ENCODE results near the gene CLCN2. TPM values are rescaled to one million over a fixed set of nuclear protein-coding genes. Genes with fewer than 3 reads are reported as not detected.

Gene CLCN2
- total RNA-seq, 1 donor from 2014 or later: 24.9 TPM

- no peak for TF ChIP-seq CTCF (conservative IDR thresholded peaks at IDR 0.05)
- Mint-ChIP-seq H3K9me3 (no peaks in the 10 kb centered on the region), H3K36me3 (no peaks in the 10 kb centered on the region), H3K27me3 (peaks cover 10% of the 10 kb centered on the region), H3K27ac (no peak overlapping the region), H3K4me1 (ENCODE audit: unreplicated experiment) (peaks cover 4% of the 10 kb centered on the region), H3K4me3 (no peak overlapping the region)
- no peak for DNase-seq (ENCODE audit: extremely low spot score, unreplicated experiment)
Measured at GRCh38 chr3:184388164-184388935, 26.9 kb upstream of the CLCN2 start.

- H3K9me3 Mint-ChIP-seq: no peaks in the 10 kb centered on the region
- no peak for TF ChIP-seq CTCF (conservative IDR thresholded peaks at IDR 0.05)
- DNase-seq (ENCODE audit: extremely low spot score, unreplicated experiment): no peak
- peaks cover 4% of the 10 kb centered on the region for H3K4me1 Mint-ChIP-seq (ENCODE audit: unreplicated experiment)
- peaks cover 17% of the 10 kb centered on the region for H3K27me3 Mint-ChIP-seq
- no peaks in the 10 kb centered on the region for H3K36me3 Mint-ChIP-seq
- H3K27ac Mint-ChIP-seq: no peak overlapping the region
- H3K4me3 Mint-ChIP-seq: no peak overlapping the region
Measured at GRCh38 chr3:184387174-184387714, 25.8 kb upstream of the CLCN2 start.

- Mint-ChIP-seq H3K4me1 (ENCODE audit: unreplicated experiment) (peaks cover 4% of the 10 kb centered on the region), H3K27ac (no peak overlapping the region), H3K4me3 (no peak overlapping the region), H3K27me3 (peaks cover 27% of the 10 kb centered on the region), H3K36me3 (no peaks in the 10 kb centered on the region), H3K9me3 (no peaks in the 10 kb centered on the region)
- TF ChIP-seq CTCF (conservative IDR thresholded peaks at IDR 0.05): no peak
- no peak for DNase-seq (ENCODE audit: extremely low spot score, unreplicated experiment)
Measured at GRCh38 chr3:184386047-184386806, 24.8 kb upstream of the CLCN2 start.

GRCh38 chr3:184384856-184385422 is 23.5 kb upstream of the CLCN2 start:
- H3K4me3 Mint-ChIP-seq: no peak overlapping the region
- H3K27me3 Mint-ChIP-seq: peaks cover 28% of the 10 kb centered on the region
- no peak overlapping the region for H3K27ac Mint-ChIP-seq
- H3K9me3 Mint-ChIP-seq: no peaks in the 10 kb centered on the region
- no peak for TF ChIP-seq CTCF (conservative IDR thresholded peaks at IDR 0.05)
- H3K4me1 Mint-ChIP-seq (ENCODE audit: unreplicated experiment): peaks cover 4% of the 10 kb centered on the region
- DNase-seq (ENCODE audit: extremely low spot score, unreplicated experiment): no peak
- H3K36me3 Mint-ChIP-seq: no peaks in the 10 kb centered on the region

- Mint-ChIP-seq H3K9me3 (no peaks in the 10 kb centered on the region), H3K27ac (no peak overlapping the region), H3K27me3 (peaks cover 29% of the 10 kb centered on the region), H3K4me3 (no peak overlapping the region), H3K36me3 (no peaks in the 10 kb centered on the region), H3K4me1 (ENCODE audit: unreplicated experiment) (peaks cover under 1% of the 10 kb centered on the region)
- TF ChIP-seq CTCF (conservative IDR thresholded peaks at IDR 0.05): no peak
- no peak for DNase-seq (ENCODE audit: extremely low spot score, unreplicated experiment)
Measured at GRCh38 chr3:184384342-184384741, 22.9 kb upstream of the CLCN2 start.

Measured in type B pancreatic cell (in vitro differentiated cells).